ENCODE measurements around the gene SLC15A3. TPM values are rescaled to one million over a fixed set of nuclear protein-coding genes. Genes with fewer than 3 reads are reported as not detected.

SLC15A3 gene
- total and polyA plus RNA-seq, 2 experiments from 2014 or later: 14.2 to 15.8 TPM

DNA sequence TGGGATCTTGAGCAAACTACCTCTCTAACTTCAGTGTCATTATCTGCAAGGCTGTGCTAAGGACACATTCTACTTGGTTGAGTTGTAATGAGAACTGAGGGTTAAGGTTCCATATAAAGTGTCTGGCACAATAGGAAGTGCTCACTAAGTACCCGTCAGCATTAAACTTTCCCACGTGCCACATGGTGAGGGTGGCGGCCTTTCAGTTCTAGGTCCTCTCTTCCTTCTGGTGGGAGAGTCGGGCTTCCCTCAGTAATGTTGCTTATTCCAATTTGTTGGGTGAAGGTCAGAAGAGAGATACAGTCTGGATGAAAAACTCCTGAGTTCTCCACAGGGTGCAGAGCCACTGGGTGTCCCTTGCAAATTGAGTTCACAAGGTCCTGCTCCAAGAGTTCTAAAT lies 14.9 kb upstream of the SLC15A3 start (continued):
- TF ChIP-seq, protein P1, sequence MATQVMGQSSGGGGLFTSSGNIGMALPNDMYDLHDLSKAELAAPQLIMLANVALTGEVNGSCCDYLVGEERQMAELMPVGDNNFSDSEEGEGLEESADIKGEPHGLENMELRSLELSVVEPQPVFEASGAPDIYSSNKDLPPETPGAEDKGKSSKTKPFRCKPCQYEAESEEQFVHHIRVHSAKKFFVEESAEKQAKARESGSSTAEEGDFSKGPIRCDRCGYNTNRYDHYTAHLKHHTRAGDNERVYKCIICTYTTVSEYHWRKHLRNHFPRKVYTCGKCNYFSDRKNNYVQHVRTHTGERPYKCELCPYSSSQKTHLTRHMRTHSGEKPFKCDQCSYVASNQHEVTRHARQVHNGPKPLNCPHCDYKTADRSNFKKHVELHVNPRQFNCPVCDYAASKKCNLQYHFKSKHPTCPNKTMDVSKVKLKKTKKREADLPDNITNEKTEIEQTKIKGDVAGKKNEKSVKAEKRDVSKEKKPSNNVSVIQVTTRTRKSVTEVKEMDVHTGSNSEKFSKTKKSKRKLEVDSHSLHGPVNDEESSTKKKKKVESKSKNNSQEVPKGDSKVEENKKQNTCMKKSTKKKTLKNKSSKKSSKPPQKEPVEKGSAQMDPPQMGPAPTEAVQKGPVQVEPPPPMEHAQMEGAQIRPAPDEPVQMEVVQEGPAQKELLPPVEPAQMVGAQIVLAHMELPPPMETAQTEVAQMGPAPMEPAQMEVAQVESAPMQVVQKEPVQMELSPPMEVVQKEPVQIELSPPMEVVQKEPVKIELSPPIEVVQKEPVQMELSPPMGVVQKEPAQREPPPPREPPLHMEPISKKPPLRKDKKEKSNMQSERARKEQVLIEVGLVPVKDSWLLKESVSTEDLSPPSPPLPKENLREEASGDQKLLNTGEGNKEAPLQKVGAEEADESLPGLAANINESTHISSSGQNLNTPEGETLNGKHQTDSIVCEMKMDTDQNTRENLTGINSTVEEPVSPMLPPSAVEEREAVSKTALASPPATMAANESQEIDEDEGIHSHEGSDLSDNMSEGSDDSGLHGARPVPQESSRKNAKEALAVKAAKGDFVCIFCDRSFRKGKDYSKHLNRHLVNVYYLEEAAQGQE (IDR thresholded peaks at IDR 0.05; ENCODE audit: unreplicated experiment): no peak
- TF ChIP-seq, protein P2, sequence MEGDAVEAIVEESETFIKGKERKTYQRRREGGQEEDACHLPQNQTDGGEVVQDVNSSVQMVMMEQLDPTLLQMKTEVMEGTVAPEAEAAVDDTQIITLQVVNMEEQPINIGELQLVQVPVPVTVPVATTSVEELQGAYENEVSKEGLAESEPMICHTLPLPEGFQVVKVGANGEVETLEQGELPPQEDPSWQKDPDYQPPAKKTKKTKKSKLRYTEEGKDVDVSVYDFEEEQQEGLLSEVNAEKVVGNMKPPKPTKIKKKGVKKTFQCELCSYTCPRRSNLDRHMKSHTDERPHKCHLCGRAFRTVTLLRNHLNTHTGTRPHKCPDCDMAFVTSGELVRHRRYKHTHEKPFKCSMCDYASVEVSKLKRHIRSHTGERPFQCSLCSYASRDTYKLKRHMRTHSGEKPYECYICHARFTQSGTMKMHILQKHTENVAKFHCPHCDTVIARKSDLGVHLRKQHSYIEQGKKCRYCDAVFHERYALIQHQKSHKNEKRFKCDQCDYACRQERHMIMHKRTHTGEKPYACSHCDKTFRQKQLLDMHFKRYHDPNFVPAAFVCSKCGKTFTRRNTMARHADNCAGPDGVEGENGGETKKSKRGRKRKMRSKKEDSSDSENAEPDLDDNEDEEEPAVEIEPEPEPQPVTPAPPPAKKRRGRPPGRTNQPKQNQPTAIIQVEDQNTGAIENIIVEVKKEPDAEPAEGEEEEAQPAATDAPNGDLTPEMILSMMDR (conservative IDR thresholded peaks at IDR 0.05; ENCODE audit: low read depth in 2 of 2): no peak
- TF ChIP-seq JUNB (IDR thresholded peaks at IDR 0.05; ENCODE audit: unreplicated experiment): no peak
- TF ChIP-seq, protein P3, sequence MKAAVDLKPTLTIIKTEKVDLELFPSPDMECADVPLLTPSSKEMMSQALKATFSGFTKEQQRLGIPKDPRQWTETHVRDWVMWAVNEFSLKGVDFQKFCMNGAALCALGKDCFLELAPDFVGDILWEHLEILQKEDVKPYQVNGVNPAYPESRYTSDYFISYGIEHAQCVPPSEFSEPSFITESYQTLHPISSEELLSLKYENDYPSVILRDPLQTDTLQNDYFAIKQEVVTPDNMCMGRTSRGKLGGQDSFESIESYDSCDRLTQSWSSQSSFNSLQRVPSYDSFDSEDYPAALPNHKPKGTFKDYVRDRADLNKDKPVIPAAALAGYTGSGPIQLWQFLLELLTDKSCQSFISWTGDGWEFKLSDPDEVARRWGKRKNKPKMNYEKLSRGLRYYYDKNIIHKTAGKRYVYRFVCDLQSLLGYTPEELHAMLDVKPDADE (IDR thresholded peaks at IDR 0.05): no peak

DNA sequence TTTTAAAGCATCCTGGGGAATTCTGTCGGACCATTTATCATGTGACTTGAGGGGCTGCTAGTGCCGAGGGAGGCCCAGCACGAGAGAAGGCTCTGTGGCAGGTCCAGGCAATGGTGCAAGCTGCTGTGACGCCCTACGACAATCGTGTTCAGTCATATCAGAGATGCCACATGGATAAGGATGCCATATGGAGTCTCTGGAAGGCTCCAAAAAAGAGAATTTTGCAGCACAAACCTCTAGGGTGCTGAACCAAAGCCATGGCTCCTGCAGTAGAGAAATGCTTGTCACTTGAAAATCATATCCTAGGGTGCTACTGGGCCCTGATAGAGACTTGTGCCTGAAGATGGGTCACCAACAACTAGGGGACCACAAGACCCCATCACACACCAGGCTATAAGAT lies 12.8 kb upstream of the SLC15A3 start:
- Histone ChIP-seq H4K20me1 (replicated peaks; ENCODE audit: insufficient read depth) (no peaks in the 10 kb centered on the region), H3K4me3 (no peak overlapping the region), H2AFZ (no peak overlapping the region), H3K79me2 (replicated peaks; ENCODE audit: insufficient read depth) (no peaks in the 10 kb centered on the region), H3K4me2 (no peak overlapping the region), H3K9me2 (ENCODE audit: insufficient read depth) (peaks cover 5% of the 10 kb centered on the region; the same call in 1 of the 2 replicates), H3K36me3 (ENCODE audit: insufficient read depth) (no peaks in the 10 kb centered on the region), H3F3A (replicated peaks; ENCODE audit: low read depth) (no peaks in the 10 kb centered on the region), H3K27me3 (ENCODE audit: insufficient read depth) (no peaks in the 10 kb centered on the region), H3K27ac (ENCODE audit: low read depth) (no peak overlapping the region), H3K4me1 (ENCODE audit: insufficient read depth) (no peaks in the 10 kb centered on the region)
- H3K9me3 Mint-ChIP-seq: peaks cover 23% of the 10 kb centered on the region
- H3K36me3 Mint-ChIP-seq (ENCODE audit: low read depth): peaks cover 4% of the 10 kb centered on the region; the same call in 1 of the 3 replicates
- no peak for DNase-seq (ENCODE audit: low spot score)
- no peaks in the 10 kb centered on the region for H3K4me1 Mint-ChIP-seq
- no peak for ATAC-seq
- no peak overlapping the region for H3K27ac Mint-ChIP-seq
- H3K4me3 Mint-ChIP-seq: no peak overlapping the region
- H3K27me3 Mint-ChIP-seq (ENCODE audit: insufficient read depth, low read depth, poor library complexity): peaks cover 1% of the 10 kb centered on the region
- TF ChIP-seq, protein P1 (IDR thresholded peaks at IDR 0.05; ENCODE audit: unreplicated experiment): no peak
- no peak for TF ChIP-seq STAT1 (IDR thresholded peaks at IDR 0.05; ENCODE audit: unreplicated experiment)
- no peak for TF ChIP-seq JUNB (IDR thresholded peaks at IDR 0.05; ENCODE audit: unreplicated experiment)
- no peak for TF ChIP-seq EZH2 (IDR thresholded peaks at IDR 0.05; ENCODE audit: low read depth, unreplicated experiment)
- TF ChIP-seq, protein P3 (IDR thresholded peaks at IDR 0.05): no peak
- TF ChIP-seq, protein P2 (conservative IDR thresholded peaks at IDR 0.05; ENCODE audit: low read depth in 2 of 2): no peak
- no peak for TF ChIP-seq ZNF331 (CRISPR knock-in tag; IDR thresholded peaks at IDR 0.05; ENCODE audit: low read depth)
- no peak for TF ChIP-seq EZH2phosphoT487 (IDR thresholded peaks at IDR 0.05; ENCODE audit: unreplicated experiment)
- TF ChIP-seq NANOG (IDR thresholded peaks at IDR 0.05; ENCODE audit: borderline replicate concordance): no peak
- no peak for TF ChIP-seq CREB1 (CRISPR knock-in tag; IDR thresholded peaks at IDR 0.05; ENCODE audit: low read depth)
- no peak for TF ChIP-seq ZNF114 (CRISPR knock-in tag; IDR thresholded peaks at IDR 0.05)
- TF ChIP-seq POLR2AphosphoS5 (IDR thresholded peaks at IDR 0.05; ENCODE audit: low read depth): no peak
